Tibial nerve (tissue), 4 donors: ENCODE results near the gene PDE3A. TPM values are rescaled to one million over a fixed set of nuclear protein-coding genes. Genes with fewer than 3 reads are reported as not detected.

Source experiments
- DNase-seq, 2 donors: peaks; one replicate each; pipeline ENCODE4 v3.0.0-alpha.2; 2019; ENCODE audit warnings: low spot score in 2 of 2
- H3K27ac ChIP-seq, 4 donors: fragments of 200-600 bp; sonication (generic) in 3 of 4; one replicate each; pipeline ENCODE4 v1.5.1; 2017 to 2019; ENCODE audit warnings: mild to moderate bottlenecking in 1 of 4
- H3K27me3 ChIP-seq, 2 donors: fragments of 200-600 bp; sonication (generic) in 1 of 2; one replicate each; pipeline versions ENCODE4 v1.5.1 to v1.6.0; 2017 to 2019
- H3K36me3 ChIP-seq, 3 donors: fragments of 200-600 bp; sonication (generic); one replicate each; pipeline ENCODE4 v1.5.1; 2018 to 2019
- H3K4me1 ChIP-seq, 4 donors: fragments of 200-600 bp; sonication (generic) in 3 of 4; one replicate each; pipeline ENCODE4 v1.5.1; 2017 to 2019
- H3K4me3 ChIP-seq, 4 donors: fragments of 200-600 bp; sonication (generic) in 3 of 4; one replicate each; pipeline ENCODE4 v1.5.1; 2017 to 2019; ENCODE audit warnings: mild to moderate bottlenecking in 1 of 4, moderate library complexity in 1 of 4
- H3K9me3 ChIP-seq, 4 donors: fragments of 200-600 bp; sonication (generic) in 3 of 4; one replicate each; pipeline ENCODE4 v1.5.1; 2017 to 2019
- EP300 ChIP-seq, 2 donors: sonication (generic); formaldehyde crosslinking; IDR thresholded peaks; one replicate each; pipeline ENCODE4 v1.6.1; 2017; ENCODE audit warnings: antibody characterized with exemption in 2 of 2, mild to moderate bottlenecking in 1 of 2
- POLR2A ChIP-seq, 2 donors: fragments of 450-650 bp; IDR thresholded peaks; one replicate each; pipeline ENCODE4 v1.6.1; 2017; ENCODE audit warnings: antibody characterized with exemption in 2 of 2, mild to moderate bottlenecking in 2 of 2, moderate library complexity in 2 of 2
- WGBS, 2 donors: methylation state at CpG; one replicate each; pipeline ENCODE4 v1.1.5; 2018; 5-methylcytosine and 5-hydroxymethylcytosine counted together
- total RNA-seq, 4 donors: library from RNA; depleted of rRNA; stranded (reverse); fragments of >200 nt; gene quantifications; one replicate each; pipeline ENCODE4 v1.1.0, GENCODE V29; 2016
- TF ChIP-seq, protein P1 (sequence below), 5 experiments: fragments of 200-600 bp in 3 of 5; fragments of 450-650 bp in 2 of 5; sonication (generic) in 3 of 5; IDR thresholded peaks; one replicate each; pipeline ENCODE4 v1.5.1; 2016 to 2019; ENCODE audit warnings: antibody characterized with exemption in 5 of 5, mild to moderate bottlenecking in 3 of 5, moderate library complexity in 2 of 5

Gene PDE3A
- total RNA-seq, 4 donors from 2014 or later = 11.4 to 17.6 (median 12.9) TPM

- Histone ChIP-seq H3K27ac (peak overlapping the region in 1 of 4 donors; percentile 84), H3K27me3 (peaks cover 0 to 20% of the 10 kb centered on the region in 2 donors), H3K9me3 (no peaks in the 10 kb centered on the region), H3K4me1 (peaks cover 0 to 22% (median 4%) of the 10 kb centered on the region in 4 donors), H3K4me3 (peak overlapping the region in 2 of 4 donors; percentile 60 to 75), H3K36me3 (no peaks in the 10 kb centered on the region)
- WGBS, 2 donors = 68 to 76% methylated on average over 5 of the region's 5 CpGs
- TF ChIP-seq, protein P1, sequence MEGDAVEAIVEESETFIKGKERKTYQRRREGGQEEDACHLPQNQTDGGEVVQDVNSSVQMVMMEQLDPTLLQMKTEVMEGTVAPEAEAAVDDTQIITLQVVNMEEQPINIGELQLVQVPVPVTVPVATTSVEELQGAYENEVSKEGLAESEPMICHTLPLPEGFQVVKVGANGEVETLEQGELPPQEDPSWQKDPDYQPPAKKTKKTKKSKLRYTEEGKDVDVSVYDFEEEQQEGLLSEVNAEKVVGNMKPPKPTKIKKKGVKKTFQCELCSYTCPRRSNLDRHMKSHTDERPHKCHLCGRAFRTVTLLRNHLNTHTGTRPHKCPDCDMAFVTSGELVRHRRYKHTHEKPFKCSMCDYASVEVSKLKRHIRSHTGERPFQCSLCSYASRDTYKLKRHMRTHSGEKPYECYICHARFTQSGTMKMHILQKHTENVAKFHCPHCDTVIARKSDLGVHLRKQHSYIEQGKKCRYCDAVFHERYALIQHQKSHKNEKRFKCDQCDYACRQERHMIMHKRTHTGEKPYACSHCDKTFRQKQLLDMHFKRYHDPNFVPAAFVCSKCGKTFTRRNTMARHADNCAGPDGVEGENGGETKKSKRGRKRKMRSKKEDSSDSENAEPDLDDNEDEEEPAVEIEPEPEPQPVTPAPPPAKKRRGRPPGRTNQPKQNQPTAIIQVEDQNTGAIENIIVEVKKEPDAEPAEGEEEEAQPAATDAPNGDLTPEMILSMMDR (IDR thresholded peaks at IDR 0.05) = no peak
- no peak for TF ChIP-seq POLR2A (IDR thresholded peaks at IDR 0.05)
- TF ChIP-seq EP300 (IDR thresholded peaks at IDR 0.05) = no peak
- no peak for DNase-seq
These were observed 2.7 kb downstream of the PDE3A start for GRCh38 chr12:20370866-20371519.

DNA sequence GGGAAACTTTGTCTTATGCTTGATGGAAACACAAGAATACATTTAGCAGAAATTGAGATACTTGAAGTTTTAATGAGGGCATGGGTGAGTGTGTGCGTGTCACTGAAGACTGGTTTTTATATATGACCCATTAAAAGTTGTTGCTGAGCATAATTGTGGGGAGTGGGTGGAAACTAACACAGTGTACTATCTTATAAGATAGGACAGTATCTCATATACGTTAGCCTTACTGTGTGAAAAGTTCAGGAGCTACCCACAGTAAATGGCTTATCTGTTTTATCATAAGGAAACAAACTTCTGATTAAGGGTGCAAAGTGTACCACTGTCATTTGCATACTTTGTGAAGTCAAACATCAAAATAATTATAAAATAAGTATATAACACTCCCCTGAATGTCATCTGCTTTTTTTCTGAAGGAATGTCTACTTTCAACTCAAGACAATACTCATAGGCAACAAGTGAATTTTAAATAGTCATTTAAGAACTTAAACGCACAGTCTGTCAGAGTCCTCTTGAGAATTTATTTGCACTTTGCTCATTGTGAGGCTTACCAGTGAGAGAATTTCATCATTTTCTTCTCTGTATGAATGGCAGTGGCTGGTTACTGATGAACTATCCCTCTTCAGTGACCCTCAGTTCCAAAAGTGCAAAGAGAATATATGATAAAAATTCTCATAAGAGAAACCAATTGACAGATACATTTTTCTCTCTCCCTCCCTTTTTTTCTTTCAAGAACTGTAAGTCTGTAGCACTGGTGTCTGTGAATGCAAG is 4.2 kb downstream of the PDE3A start:
- no peak for DNase-seq
- Histone ChIP-seq H3K27ac (no peak overlapping the region), H3K36me3 (no peaks in the 10 kb centered on the region), H3K4me3 (no peak overlapping the region), H3K27me3 (peaks cover 0 to 20% of the 10 kb centered on the region in 2 donors), H3K4me1 (peaks cover 0 to 19% (median 3%) of the 10 kb centered on the region in 4 donors), H3K9me3 (no peaks in the 10 kb centered on the region)
- TF ChIP-seq, protein P1 (IDR thresholded peaks at IDR 0.05) = no peak
- TF ChIP-seq EP300 (IDR thresholded peaks at IDR 0.05) = no peak
- no peak for TF ChIP-seq POLR2A (IDR thresholded peaks at IDR 0.05)
- 73 to 81% methylated on average over 3 of the region's 3 CpGs for WGBS, 2 donors

GRCh38 chr12:20374795-20375194 is 6.5 kb downstream of the PDE3A start:
- Histone ChIP-seq H3K9me3 (no peaks in the 10 kb centered on the region), H3K4me3 (no peak overlapping the region), H3K4me1 (peaks cover 0 to 6% (median 2%) of the 10 kb centered on the region in 4 donors), H3K36me3 (no peaks in the 10 kb centered on the region), H3K27ac (no peak overlapping the region), H3K27me3 (peaks cover 0 to 18% of the 10 kb centered on the region in 2 donors)
- WGBS, 2 donors = 37 to 47% methylated on average over 3 of the region's 3 CpGs
- DNase-seq = no peak
- TF ChIP-seq POLR2A (IDR thresholded peaks at IDR 0.05) (no peak), EP300 (IDR thresholded peaks at IDR 0.05) (no peak)
- TF ChIP-seq, protein P1 (IDR thresholded peaks at IDR 0.05) = no peak

DNA sequence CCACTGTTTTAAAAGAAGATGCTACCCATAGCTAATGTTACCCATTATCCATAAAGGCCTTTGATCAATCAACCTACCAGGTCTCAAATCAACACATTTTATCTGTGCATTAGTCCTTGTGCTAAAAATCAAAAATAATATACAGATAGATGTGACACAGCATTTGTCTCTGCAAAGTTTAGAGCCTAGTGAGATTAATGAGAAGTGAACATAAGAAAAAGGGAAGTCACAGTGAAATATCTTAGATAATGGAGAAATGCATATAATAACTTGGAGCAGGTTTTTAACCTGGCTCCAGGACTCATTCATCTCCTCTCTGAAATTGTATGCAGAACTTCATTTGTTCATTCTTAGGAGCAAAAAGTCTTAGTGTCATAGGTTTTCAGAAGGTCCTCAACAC is 7.2 kb downstream of the PDE3A start:
- DNase-seq = no peak
- no peak overlapping the region for H3K27ac ChIP-seq
- H3K4me1 ChIP-seq = peaks cover 0 to 4% (median 0%) of the 10 kb centered on the region in 4 donors
- no peak overlapping the region for H3K4me3 ChIP-seq
- TF ChIP-seq POLR2A (IDR thresholded peaks at IDR 0.05) (no peak), EP300 (IDR thresholded peaks at IDR 0.05) (no peak)
- TF ChIP-seq, protein P1 (IDR thresholded peaks at IDR 0.05) = no peak
- H3K9me3 ChIP-seq = no peaks in the 10 kb centered on the region
- H3K36me3 ChIP-seq = no peaks in the 10 kb centered on the region
- H3K27me3 ChIP-seq = peaks cover 0 to 13% of the 10 kb centered on the region in 2 donors

GRCh38 chr12:20376984-20377383 is 8.6 kb downstream of the PDE3A start:
- no peak for DNase-seq
- H3K4me3 ChIP-seq = no peak overlapping the region
- TF ChIP-seq POLR2A (IDR thresholded peaks at IDR 0.05) (no peak), EP300 (IDR thresholded peaks at IDR 0.05) (no peak)
- TF ChIP-seq, protein P1 (IDR thresholded peaks at IDR 0.05) = peak in 4 of 5 experiments; percentile 9 to 32 (median 28)
- H3K27ac ChIP-seq = no peak overlapping the region
- H3K4me1 ChIP-seq = peaks cover 0 to 4% (median 0%) of the 10 kb centered on the region in 4 donors
- H3K27me3 ChIP-seq = peaks cover 0 to 2% of the 10 kb centered on the region in 2 donors
- H3K36me3 ChIP-seq = no peaks in the 10 kb centered on the region
- no peaks in the 10 kb centered on the region for H3K9me3 ChIP-seq
- WGBS, 2 donors = 80 to 83% methylated on average over 1 of the region's 1 CpG
